Stimulated activated CD4-positive, alpha-beta T cell treated with anti-CD3 and anti-CD28 coated beads, TNF-alpha, amount 100 ng/mL, for 1 hour (primary cell): ENCODE data around the gene NPTX2.
"Not testable (repeated sequence)": the region's sequence is repeated elsewhere in the genome, so short reads cannot be mapped to it uniquely, and the experiment has no call there.

Source experiments
- DNase-seq, 3 donors: peaks; one replicate each; pipeline ENCODE4 v3.0.0-alpha.2; 2020; ENCODE audit warnings: low read depth in 3 of 3, low spot score in 1 of 3

Gene NPTX2, protein sequence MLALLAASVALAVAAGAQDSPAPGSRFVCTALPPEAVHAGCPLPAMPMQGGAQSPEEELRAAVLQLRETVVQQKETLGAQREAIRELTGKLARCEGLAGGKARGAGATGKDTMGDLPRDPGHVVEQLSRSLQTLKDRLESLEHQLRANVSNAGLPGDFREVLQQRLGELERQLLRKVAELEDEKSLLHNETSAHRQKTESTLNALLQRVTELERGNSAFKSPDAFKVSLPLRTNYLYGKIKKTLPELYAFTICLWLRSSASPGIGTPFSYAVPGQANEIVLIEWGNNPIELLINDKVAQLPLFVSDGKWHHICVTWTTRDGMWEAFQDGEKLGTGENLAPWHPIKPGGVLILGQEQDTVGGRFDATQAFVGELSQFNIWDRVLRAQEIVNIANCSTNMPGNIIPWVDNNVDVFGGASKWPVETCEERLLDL

DNA sequence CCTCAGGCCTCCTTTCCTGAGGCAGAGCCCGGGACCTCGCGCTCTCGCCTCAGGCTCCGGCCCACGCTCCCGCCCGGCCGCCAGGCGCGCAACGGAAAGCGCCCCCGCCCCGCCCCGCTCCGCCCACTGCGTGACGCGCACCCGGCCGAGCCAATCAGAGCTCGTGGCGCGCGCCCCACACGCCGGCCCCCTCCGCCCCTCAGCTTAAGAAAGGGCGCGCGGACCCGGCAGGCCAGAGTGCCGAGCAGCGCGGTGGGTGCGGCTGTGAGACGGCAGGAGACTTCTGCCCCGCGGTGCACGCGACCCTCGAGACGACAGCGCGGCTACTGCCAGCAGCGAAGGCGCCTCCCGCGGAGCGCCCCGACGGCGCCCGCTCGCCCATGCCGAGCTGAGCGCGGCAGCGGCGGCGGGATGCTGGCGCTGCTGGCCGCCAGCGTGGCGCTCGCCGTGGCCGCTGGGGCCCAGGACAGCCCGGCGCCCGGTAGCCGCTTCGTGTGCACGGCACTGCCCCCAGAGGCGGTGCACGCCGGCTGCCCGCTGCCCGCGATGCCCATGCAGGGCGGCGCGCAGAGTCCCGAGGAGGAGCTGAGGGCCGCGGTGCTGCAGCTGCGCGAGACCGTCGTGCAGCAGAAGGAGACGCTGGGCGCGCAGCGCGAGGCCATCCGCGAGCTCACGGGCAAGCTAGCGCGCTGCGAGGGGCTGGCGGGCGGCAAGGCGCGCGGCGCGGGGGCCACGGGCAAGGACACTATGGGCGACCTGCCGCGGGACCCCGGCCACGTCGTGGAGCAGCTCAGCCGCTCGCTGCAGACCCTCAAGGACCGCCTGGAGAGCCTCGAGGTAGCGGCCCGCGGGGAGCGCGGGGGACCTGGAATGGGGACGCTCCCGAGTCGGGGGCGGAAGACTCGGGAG is at the start of gene NPTX2:
NPTX2 (plus strand) TSS at position 235 of the 909 bp plus-strand sequence; CDS start at position 412, 177 bp downstream.
- DNase-seq = no peak

DNA sequence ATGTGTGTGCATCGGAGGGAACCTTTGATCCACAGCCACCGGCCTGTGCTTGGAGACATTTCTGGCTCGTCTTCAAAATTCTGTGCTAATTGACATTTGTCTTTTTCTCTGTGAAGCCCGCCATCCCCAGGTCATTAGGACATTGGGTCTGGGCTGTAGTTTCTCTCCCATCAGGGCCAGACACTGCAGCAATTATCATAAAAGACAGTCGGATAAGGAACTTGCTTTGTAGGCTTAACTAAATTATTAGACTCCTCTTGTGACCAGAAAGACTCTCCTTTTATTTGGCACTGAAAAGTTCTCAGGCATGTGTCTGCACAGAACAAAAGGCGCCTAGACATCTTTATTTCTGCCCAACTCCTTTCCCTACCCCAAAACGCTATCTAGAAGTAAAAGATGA is 49.1 kb upstream of the NPTX2 start:
- no peak for DNase-seq

DNA sequence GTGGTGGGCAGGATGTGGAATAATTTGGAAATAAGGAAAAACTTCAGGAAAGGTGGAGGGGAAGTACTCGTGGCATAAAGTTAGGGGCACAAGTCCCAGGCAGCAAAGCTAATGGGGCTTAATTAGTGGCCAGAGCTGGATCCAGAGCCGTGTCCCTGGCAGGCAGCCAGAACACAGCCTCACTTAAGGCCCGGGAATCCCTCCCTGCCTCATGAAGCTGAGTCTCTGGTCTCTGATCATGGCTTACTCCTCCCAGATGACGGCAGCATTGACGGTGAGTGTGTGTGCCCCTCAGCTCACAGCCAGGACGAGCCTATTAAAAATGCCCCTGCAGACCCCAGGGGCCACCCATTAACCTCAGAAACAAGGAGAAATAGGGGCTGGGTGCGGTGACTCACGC is 48.2 kb upstream of the NPTX2 start:
- DNase-seq = no peak

DNA sequence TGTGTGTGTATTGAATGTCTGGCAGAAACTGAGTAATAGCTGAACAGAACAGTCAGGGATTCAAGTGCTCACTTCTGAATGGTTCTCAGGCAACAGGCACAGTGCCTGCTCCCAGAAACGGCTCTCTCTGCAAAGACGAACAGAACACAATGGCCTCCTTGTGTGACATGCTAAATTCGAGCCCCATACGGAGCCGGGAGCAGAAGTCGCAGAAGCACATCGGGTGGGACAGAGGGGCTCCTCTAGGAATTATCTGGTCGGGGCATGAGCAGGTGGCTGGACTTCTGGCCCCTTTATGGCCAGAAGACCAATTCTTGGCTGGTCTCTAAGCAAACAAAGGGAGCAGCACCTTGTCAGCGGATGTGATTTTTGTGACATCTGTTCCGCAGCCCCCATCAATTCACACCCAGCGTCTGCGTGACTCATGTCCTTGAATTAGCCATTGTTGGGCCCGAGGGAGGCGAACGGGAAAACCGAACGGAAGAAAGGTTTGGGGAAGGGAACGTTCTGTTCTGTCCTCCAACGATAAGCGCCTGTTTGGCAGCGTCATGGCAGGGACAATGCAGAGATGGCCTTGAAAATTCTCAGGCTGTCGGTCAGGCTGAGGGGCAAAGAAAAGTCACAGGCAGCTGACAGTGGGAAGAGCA is 47.3 kb upstream of the NPTX2 start:
- no peak for DNase-seq

DNA sequence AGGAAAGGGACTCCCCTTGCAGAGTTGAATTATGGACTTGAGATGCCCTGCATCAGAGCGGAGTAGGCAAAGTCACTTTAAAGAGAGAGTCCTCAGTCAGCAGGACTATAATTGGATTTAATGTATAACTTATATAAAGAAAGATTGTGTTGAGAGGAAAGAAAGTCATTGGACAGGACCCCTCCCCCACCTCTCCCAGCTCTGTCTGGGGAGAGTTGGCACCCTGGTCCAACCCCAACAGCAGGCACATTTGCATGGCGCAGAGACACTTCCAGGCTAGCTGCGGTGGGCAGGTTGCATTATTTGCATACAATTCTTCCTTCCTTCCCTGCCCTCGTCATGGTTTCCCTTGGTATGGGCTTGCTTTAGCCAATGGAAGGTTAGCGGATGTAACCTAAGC is 46.1 kb upstream of the NPTX2 start:
- no peak for DNase-seq

DNA sequence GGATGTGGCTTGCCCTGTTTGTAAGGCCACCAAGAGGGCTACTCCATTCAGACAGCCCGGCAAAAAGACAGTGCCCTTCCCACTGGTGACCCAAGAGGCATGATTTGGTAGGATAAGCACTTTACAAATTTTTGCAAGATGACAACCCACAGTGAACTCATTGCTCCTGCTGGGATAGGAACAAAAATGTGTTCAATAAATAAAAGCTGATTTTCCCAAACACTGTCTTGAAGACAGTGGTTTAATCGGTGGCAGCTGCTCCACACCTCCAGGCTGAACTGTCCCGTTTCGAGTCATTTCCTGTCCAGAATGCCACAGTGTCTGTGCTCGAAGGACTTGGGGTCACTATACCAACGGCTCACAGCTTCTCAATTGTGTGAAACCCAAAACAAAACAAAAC is 45.1 kb upstream of the NPTX2 start:
- DNase-seq = no peak

DNA sequence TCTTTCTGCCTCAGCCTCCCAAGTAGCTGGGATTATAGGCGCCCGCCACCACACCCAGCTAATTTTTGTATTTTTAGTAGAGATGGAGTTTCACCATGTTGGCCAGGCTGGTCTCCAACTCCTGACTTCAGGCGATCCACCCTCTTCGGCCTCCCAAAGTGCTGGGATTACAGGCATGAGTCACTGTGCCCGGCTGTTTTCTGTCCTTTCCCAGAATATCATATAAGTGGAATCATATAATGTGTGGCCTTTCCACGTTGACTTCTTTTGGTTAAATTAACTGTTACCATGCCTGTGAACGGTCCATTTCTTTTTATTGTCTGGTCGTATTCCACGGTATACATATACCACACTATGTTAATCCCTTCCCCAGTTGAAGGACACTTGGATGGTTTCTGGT is 44.4 kb upstream of the NPTX2 start:
- not testable (repeated sequence) for DNase-seq

DNA sequence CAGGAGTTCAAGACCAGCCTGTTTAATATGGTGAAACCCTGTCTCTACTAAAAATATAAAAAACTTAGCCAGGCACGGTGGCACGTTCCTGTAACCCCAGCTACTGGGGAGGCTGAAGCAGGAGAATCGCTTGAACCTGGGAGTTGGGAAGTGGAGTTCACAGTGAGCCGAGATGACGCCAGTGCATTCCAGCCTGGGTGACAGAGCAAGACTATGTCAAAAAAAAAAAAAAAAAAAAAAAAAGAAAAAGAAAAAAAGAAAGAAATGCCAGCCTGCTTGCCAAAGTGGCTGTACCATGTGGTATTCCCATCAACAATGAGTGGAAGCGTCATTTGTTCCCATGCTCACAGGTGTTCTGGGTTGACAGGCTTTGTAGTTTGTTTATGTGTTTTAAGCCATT is 43.3 kb upstream of the NPTX2 start:
- DNase-seq = no peak

DNA sequence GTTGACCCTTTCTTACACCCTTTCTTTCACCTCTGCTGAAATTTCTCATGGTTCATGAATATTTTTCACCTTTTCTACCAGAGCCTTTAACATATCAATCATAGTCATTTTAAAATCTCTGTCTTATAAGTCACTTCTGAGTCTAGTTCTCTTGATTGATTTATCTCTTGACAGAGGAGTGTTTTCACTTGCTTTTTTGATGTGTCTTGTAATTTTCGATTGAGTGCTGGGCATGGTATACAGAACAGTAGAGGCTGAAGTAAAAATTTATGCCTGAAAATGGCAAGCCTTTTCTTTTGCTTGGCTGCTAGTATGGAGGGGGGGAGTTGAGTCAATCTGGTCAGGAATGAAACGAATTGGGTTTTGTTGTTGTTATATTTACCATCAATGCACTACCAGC is 41.2 kb upstream of the NPTX2 start:
- no peak for DNase-seq

DNA sequence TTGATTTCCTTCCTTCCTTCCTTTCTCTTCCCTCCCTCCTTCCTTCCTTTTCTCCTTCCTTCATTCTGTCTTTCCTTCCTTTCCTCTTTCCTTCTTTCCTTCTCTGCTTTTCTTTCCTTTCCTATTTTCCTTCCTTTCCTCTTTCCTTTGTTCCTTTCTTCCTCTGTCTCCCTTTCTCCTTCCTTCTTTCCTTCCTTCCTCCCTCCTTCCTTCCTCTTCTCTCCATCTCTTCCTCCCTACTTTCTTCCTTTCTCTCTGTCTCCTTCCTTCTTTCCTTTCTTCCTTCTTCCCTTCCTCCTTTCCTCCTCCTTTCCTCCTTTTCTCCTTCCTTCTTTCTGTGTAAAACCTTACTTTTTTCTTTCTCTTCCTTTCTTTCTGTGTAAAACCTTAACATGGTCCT is 32.3 kb upstream of the NPTX2 start:
- DNase-seq = no peak

DNA sequence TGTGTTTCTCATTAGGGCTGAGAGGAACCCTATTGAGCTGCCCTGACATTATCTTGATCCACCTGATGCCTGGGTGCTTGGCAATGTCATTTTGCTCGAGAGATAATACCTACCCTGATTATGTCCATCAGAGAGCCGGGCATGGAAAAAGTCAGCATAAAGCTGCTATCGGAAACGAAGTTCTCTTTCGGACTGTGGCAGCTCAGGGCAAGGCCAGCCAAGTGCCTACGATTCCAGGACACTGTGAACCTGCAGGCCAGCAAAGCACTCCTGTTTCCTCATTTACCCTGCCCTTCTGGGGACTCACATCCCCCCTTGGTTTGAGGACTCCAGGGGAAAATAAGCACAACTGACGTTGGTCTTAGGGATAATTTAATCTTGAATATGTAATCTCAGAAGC is 25.2 kb upstream of the NPTX2 start:
- DNase-seq = no peak

DNA sequence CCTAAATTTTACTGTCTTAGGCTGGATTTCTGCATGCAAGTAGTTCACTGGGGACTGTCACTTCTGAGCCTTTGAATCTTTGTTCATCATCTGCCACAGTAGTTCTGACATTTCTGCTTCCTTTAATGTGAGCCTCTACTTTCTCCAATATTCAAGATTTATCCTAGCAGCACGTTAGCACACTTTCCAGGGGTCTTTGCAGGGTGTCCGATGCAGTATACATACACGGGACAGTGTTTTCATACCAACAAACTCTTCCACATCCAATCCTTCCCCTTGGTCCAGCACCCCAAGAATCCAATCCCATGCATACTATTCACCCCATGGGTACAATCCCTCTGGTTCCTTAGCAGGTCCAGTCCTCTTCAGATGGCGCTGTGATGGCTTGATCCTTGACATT is 22.7 kb upstream of the NPTX2 start:
- DNase-seq = no peak

DNA sequence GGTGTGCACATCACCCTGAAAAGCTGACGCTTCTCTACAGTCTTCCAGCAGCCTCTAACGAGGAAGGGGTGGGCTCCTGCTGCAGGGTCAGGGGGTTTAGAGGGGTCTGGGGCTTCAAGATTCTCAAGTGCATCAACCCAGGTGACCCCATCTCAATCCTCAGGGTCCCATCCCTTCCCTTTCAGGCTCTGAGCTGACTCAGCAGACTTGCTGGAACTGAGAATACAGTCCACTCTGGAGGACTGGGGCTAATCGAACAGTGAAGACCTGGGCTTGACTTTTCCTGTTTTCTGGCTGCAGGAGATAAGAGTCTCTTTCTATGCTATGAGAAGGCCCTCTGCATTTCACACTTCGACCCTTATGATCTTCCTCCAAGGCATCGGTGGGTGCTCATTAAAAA is 22.3 kb upstream of the NPTX2 start:
- DNase-seq = no peak

DNA sequence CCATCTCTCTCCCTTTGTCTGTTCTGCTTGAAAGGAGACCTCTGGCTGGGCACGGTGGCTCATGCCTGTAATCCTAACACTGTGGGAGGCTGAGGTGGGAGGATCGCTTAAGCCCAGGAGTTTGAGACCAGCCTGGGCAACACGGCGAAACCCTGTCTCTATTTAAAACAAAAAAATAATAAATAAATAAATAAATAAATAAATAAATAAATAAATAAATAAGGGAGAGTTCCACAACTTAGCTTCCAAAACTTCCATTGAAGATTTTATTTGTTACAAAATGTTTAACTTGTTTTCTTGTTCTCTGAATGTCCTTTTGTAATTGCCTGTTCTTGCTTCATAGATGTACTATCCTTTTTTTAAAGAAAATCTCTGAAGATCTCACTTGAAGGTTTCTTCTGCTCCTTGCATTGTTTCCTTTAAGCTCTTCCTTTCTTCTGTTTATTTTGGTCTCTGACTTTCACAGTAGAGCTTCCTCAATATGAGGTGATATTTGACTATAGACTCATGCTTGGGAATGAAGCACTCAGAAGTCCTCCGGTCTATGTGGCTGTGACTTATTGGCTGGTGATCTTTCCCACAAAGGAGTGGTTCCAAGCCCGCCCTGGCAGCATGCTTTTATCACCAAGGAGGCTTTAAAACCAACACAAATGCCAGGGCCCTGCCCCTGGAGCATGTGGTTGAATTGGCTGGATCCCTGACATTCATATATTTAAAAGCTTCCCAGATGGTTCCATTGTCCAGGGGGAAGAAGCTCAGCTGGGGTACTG is 18.1 kb upstream of the NPTX2 start:
- DNase-seq = no peak

DNA sequence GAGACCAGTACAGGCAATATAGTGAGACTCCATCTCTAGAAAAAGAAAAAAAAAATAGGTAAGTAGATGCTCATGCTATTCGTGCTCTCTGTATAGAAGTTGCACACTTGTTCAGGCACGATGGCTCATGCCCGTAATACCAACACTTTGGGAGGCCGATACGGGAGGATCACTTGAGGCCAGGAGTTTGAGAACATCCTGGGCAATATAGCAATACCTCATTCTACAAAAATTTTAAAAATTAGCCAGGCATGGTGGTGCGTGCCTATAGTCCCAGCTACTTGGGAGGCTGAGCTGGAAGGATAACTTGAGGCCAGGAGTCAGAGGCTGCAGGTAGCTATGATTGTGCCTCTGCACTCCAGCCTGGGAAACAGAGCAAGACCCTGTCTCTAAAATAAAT is 17.2 kb upstream of the NPTX2 start:
- DNase-seq = no peak

DNA sequence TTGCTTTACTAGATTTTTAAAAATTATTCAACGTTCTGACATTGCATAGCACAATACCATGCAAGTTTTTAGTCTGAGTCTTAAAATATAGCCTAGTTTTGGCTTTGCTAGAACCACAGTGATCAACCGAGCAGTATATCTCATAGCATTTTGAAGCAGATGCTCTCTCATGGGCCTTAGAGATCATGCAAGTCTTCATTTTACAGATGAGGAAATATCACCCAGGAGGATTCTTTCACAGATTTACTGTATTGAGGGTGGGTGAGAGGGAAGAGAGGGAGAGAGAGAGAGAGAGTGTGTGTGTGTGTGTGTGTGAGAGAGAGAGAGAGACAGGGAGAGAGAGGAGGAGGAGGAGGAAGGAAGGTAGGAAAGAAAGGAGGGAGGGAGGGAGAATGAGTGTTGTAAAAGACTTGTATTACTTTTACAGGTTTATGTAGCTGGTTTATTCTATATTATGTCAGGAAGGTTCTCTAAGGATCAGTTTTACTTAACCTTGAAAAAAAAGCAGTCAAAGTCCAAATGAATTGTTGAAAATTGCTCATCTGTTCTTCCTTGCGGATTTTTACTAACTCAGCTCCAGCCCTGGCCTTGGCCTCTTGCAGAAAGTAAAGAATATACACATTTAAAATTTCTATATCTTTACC is 14.2 kb upstream of the NPTX2 start:
- DNase-seq = no peak

DNA sequence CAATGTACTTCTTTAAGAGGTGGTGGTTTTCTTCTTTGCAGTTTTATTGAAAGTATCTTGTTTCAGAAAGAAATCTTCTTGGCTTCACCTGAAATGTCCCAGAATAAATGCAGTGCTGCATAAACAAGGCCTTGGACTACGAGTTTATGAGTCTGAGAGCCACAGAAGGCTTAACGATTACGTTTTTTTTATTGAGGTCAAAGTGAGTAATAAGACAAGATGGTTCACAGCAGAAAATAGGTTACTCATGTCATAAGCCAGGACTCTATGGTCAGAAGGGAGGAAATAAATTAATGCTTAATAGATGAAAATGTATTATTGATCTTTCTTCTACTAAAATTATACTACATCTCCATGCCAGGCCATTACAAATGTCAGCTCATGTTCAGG is 13.7 kb upstream of the NPTX2 start:
- DNase-seq = no peak

DNA sequence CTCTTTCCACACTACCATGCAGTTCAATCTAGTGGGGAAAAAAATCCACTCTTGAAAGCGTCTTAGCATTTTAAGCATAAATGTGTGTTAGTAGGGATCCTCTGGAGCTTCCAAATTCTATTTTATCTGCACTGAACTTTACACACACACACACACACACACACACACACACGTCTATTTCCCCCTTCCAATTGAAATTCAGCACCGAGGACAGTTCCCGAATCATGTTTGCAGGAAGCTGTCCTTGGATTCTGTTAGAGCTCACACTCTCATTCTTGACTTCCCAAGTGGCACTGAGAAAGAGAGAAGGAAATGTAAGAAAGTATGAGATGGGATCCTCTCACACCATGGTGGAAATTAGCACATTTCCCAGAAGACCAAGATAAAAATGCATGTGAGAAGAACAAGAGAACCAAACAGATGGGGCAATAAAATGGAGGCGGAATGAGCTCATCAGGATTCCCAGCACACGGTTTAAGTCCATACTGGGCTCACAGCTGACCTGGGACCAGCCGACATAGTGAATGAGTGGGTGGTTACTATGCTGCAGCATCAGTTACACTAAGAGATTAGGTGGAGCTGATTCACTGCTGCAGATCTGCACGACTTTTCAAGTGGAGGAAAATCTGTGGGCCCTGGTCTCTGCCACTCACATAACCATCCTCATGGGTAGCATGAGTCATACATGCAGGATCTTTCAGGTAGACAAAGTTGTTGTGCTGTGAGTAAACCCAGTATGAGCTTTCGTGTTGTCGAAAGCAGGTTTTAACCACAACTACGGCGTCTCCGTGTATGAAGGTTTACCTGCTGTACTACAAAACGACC is 3.3 kb upstream of the NPTX2 start:
- no peak for DNase-seq

DNA sequence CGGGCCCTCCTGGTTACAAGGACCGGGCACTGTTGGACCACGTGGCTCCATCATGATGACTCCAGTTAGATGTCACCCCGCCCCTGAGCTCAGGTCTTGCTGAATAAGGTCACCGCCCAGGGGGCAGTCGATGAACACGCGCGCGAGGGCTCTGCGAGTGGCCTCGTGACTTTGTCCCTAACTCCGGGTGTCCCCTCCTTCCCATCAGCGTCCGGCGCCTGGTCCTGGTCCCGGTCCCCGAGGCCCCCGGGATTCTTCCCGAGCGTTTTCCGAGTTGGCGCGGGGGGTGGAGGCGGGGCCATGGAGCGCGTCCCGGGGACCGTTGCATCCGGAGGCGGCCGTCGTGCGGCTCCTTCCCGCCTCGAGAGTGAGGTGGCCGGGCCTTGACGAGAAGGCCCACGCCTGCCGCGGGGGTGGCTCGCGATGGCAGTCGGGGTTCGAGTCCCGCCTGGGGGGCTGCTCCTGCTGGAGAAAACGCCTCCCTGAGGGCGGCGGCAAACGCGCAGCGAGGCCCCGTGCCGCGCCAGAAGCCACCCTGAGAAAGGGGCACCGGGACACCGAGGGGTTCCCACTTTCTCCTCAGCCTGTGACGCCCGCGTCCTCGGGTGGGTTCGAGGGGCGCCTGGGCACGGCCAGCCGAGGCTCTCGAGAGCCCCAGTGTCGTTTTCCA is 569 bp upstream of the NPTX2 start:
- DNase-seq = no peak
